Mesangial cell (primary cell): ENCODE measurements around the gene CHST11. TPM values are rescaled to one million over a fixed set of nuclear protein-coding genes. Genes with fewer than 3 reads are reported as not detected.

Experiments used
- total RNA-seq: library from RNA; depleted of rRNA; stranded (reverse); fragments of >200 nt; gene quantifications from 2 replicates; pipeline ENCODE4 v1.2.3, GENCODE V29; 2015

The CHST11 gene
- 13.3 and 17.4 TPM in 2 replicates for total RNA-seq

GRCh38 chr12:104456417-104456949 is at the start of gene CHST11:
Gene CHST11 (plus strand): TSS chr12:104456948.

Other genes starting within 250 kb of the CHST11 start
- gene TXNRD1, start 241.2 kb upstream of the CHST11 start, total RNA-seq: 57.7 and 108 TPM in 2 replicates
- gene EID3, start 153.2 kb upstream of the CHST11 start, total RNA-seq: 1.3 and 1.4 TPM in 2 replicates